ENCODE data around the gene YJEFN3. TPM values are rescaled to one million over a fixed set of nuclear protein-coding genes. Genes with fewer than 3 reads are reported as not detected.

Gene YJEFN3
- total RNA-seq, 1 donor from 2014 or later, result 9.4 TPM

DNA sequence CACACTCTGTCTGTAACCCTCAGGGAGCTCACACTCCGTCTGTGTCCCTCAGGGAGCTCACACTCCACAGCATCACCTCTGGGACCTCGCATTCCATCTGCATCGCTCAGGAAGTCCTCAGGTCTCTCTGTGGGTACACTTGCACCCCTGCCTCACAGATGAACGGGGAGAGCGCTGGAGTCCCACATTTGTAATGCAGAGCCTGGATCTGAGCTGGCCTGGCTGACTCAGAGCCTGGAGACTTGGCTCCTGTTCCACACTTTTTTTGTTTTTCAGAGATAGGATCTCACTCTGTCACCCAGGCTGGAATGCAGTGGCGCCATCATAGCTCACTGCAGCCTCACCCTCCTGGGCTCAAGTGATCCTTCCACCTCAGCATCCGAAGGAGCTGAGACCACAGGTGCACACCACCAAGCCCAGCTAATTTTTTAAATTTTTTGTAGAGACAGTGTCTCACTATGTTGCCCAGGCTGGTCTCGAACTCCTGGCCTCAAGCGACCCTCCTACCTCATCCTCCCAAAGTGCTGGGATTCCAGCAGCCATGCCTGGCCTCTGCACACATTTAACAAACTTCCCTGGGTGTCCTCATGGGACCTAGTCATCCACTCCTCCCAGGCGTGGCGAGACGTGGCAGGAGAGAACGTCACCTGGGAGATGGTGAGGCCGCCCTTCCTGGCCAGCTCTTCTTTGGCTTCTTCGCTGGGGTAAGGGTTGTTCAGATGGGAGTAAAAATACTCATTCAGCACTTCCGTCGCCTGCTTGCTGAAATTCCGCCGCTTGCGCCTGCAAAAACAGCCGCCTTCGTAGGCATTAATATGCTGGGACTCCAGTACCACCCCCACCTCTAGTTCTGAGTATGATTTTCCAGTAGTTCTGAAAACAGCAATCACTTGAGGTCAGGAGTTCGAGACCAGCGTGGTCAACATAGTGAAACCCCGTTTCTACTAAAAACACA is 40.4 kb downstream of the YJEFN3 start:
- DNase-seq (no peak), ATAC-seq (no peak)
- intact Hi-C loops (cut with micrococcal nuclease), result no loop called here

- DNase-seq, result no peak
- intact Hi-C loops (cut with micrococcal nuclease), result no loop called here
- no peak for ATAC-seq
Observed at GRCh38 chr19:19570571-19570970, 41.9 kb downstream of the YJEFN3 start.

GRCh38 chr19:19571071-19571786 is 42.5 kb downstream of the YJEFN3 start:
- ATAC-seq (no peak), DNase-seq (no peak)
- intact Hi-C loops (cut with micrococcal nuclease), result no loop called here

- DNase-seq (no peak), ATAC-seq (no peak)
- intact Hi-C loops (cut with micrococcal nuclease), result no loop called here
Observed at GRCh38 chr19:19575411-19575810, 46.7 kb downstream of the YJEFN3 start.

DNA sequence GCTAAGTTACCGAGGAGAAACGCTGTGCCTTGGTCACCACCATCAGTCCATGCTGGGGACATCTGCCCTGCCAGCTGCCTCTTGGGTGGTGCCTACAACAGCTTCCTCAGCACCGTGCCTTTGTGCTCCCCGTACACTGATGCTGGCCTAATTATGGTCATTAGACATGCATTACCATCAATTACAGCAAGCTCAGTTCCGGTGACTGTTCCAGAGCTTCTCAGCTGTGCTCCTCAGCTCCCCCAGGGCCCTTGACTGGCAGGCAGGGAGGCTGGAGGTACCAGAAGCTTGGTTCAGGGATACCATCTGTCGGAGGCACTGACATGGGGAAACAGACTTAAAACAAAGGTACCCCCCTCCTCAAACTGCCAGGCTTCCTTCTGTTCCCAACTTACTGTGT is 49.5 kb downstream of the YJEFN3 start:
- intact Hi-C loops (cut with micrococcal nuclease), result no loop called here
- DNase-seq (no peak), ATAC-seq (no peak)

- DNase-seq (no peak), ATAC-seq (no peak)
- intact Hi-C loops (cut with micrococcal nuclease), result no loop called here
Observed at GRCh38 chr19:19579533-19580361, 51.0 kb downstream of the YJEFN3 start.

- ATAC-seq (no peak), DNase-seq (no peak)
- intact Hi-C loops (cut with micrococcal nuclease), result no loop called here
Observed at GRCh38 chr19:19580418-19580817, 51.7 kb downstream of the YJEFN3 start.

DNA sequence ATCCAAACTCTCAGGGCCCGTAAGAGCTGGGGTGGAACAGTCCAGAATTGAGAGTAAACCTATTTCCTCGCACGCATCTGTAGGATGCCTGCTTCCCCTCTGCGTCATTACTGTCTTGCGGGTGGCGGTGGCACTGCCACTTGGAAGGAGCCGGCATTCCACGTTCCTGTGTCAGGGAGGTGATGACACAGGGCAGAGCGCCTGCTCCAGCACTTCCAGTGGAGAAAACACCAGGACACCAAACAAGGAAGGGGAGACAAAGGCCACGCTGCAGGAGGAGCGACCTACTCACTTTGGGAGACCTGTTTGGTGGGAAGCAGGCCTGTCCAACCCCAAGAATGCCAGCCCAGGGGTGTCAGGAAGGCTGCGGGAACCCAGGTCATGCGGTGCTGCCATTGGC is 52.7 kb downstream of the YJEFN3 start:
- ATAC-seq (no peak), DNase-seq (no peak)
- intact Hi-C loops (cut with micrococcal nuclease), result no loop called here

- no peak for DNase-seq
- intact Hi-C loops (cut with micrococcal nuclease), result no loop called here
- no peak for ATAC-seq
Observed at GRCh38 chr19:19582471-19582870, 53.8 kb downstream of the YJEFN3 start.

DNA sequence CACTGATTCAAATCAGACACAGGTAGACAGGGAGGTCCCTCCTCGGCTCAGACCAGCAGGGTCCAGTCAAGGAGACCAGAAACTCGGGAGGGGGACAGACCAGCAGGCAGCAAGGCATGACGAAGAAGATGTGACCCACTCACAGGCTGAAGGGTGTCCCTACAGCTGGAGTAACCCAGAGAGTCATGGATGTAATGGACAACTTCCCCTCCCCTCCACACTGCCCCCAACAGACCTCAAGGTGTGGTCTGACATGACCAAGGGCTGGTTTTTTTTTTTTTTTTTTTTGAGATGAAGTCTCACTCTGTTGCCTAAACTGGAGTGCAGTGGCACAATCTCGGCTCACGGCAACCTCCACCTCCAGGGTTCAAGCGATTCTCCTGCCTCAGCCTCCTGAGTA is 55.6 kb downstream of the YJEFN3 start:
- no peak for ATAC-seq
- DNase-seq, result no peak
- intact Hi-C loops (cut with micrococcal nuclease), result no loop called here

Other genes with a start within 250 kb of the YJEFN3 start
- 46.0 TPM for gene SUGP1, start 208.4 kb upstream of the YJEFN3 start, total RNA-seq
- gene MAU2, start 208.1 kb upstream of the YJEFN3 start, total RNA-seq, result 31.4 TPM
- gene GATAD2A, start 123.2 kb upstream of the YJEFN3 start, total RNA-seq, result 29.7 TPM
- 0.67 TPM for gene TSSK6, start 13.4 kb upstream of the YJEFN3 start, total RNA-seq
- 1,297 TPM for gene NDUFA13, start 12.7 kb upstream of the YJEFN3 start, total RNA-seq
- 0.50 TPM for gene CILP2, start 9.4 kb downstream of the YJEFN3 start, total RNA-seq
- 0.42 TPM for gene PBX4, start 89.8 kb downstream of the YJEFN3 start, total RNA-seq
- gene LPAR2, start 99.3 kb downstream of the YJEFN3 start, total RNA-seq, result 1.6 TPM
- gene GMIP, start 114.7 kb downstream of the YJEFN3 start, total RNA-seq, result 4.2 TPM
- 21.6 TPM for gene ATP13A1, start 134.8 kb downstream of the YJEFN3 start, total RNA-seq
- 3.7 TPM for gene ZNF101, start 139.9 kb downstream of the YJEFN3 start, total RNA-seq
- 3.6 TPM for gene ZNF14, start 204.2 kb downstream of the YJEFN3 start, total RNA-seq